IMR-90 (cell line): Measurements from ENCODE around the gene SYMPK. TPM values are rescaled to one million over a fixed set of nuclear protein-coding genes. Genes with fewer than 3 reads are reported as not detected.

ENCODE experiments used
- ATAC-seq: fragments of 200-7000 bp; cut with Tn5 transposase; 2 replicates; pipeline ENCODE4 v1.9.1; 2020; ENCODE audit warnings: low read depth, mild to moderate bottlenecking, moderate library complexity
- BruUV-seq: library from RNA; stranded (reverse); fragments of 400-500 nt; replicated peaks from 2 replicates; lab custom pipeline; 2021; lab: Mats Ljungman, UMichigan
- CTCF ChIA-PET: fragments of 300-600 bp; formaldehyde crosslinking; extraction: SDS; loops from one replicate; lab custom pipeline; 2021; ENCODE audit warnings: antibody characterized with exemption; lab: Yijun Ruan, JAX
- POLR2A ChIA-PET: fragments of 300-600 bp; sonication (Branson Sonifier 250); formaldehyde crosslinking; loops from one replicate; lab custom pipeline; 2022; ENCODE audit warnings: antibody characterized with exemption; ENCODE audit not compliant: unreplicated experiment; lab: Charles Lee
- DNase-seq: peaks from one replicate; pipeline ENCODE4 v3.0.0; 2013
- H2AFZ ChIP-seq: replicated peaks from 2 replicates; pipeline ENCODE3; 2013; ENCODE audit warnings: low read length, mild to moderate bottlenecking; ENCODE audit not compliant: poor library complexity
- H2AK5ac ChIP-seq: 2 replicates; pipeline ENCODE4 v1.6.1; 2013; ENCODE audit warnings: low read depth, low read length, inconsistent platforms
- H2AK9ac ChIP-seq: replicated peaks from 2 replicates; pipeline ENCODE3; 2013; ENCODE audit warnings: mild to moderate bottlenecking, low read depth, low read length, moderate library complexity; ENCODE audit not compliant: poor library complexity
- H2BK120ac ChIP-seq: 2 replicates; pipeline ENCODE4 v1.6.1; 2013; ENCODE audit warnings: low read depth, low read length, inconsistent platforms
- H2BK15ac ChIP-seq: 3 replicates; pipeline ENCODE4 v1.6.1; 2013; ENCODE audit warnings: low read depth, low read length, inconsistent platforms
- H2BK20ac ChIP-seq: 2 replicates; pipeline ENCODE4 v1.6.1; 2013; ENCODE audit warnings: low read depth, mild to moderate bottlenecking, inconsistent platforms, low read length, moderate library complexity
- H2BK5ac ChIP-seq: 2 replicates; pipeline ENCODE4 v1.6.1; 2013; ENCODE audit warnings: mild to moderate bottlenecking, low read depth, low read length, inconsistent platforms; ENCODE audit not compliant: poor library complexity, severe bottlenecking
- H3K14ac ChIP-seq: replicated peaks from 2 replicates; pipeline ENCODE4 v1.6.1; 2013; ENCODE audit warnings: low read depth, low read length, inconsistent platforms
- H3K18ac ChIP-seq: 2 replicates; pipeline ENCODE4 v1.6.1; 2013; ENCODE audit warnings: low read depth, low read length, control low read depth
- H3K23ac ChIP-seq: 2 replicates; pipeline ENCODE4 v1.6.1; 2013; ENCODE audit warnings: low read depth, low read length, inconsistent platforms
- H3K27ac ChIP-seq: 2 replicates; pipeline ENCODE4 v1.5.1; 2013; ENCODE audit warnings: mild to moderate bottlenecking, control low read depth, low read length; ENCODE audit not compliant: insufficient read depth
- H3K27me3 ChIP-seq: 2 replicates; pipeline ENCODE4 v1.6.1; 2013; ENCODE audit warnings: low read length; ENCODE audit not compliant: control insufficient read depth, insufficient read depth
- H3K36me3 ChIP-seq: 2 replicates; pipeline ENCODE4 v1.6.1; 2013; ENCODE audit warnings: low read length, mixed read lengths; ENCODE audit not compliant: control insufficient read depth, insufficient read depth
- H3K4ac ChIP-seq: 2 replicates; pipeline ENCODE4 v1.6.1; 2013; ENCODE audit warnings: low read depth, low read length, inconsistent platforms
- H3K4me1 ChIP-seq: 2 replicates; pipeline ENCODE4 v1.6.1; 2013; ENCODE audit warnings: low read length, mixed read lengths; ENCODE audit not compliant: control insufficient read depth, insufficient read depth
- H3K4me2 ChIP-seq: 2 replicates; pipeline ENCODE4 v1.6.1; 2013; ENCODE audit warnings: low read depth, mild to moderate bottlenecking, control low read depth, low read length, moderate library complexity
- H3K4me3 ChIP-seq: 2 replicates; pipeline ENCODE4 v1.5.1; 2013; ENCODE audit warnings: low read depth, mild to moderate bottlenecking, control low read depth, low read length, moderate library complexity; ENCODE audit not compliant: insufficient read depth
- H3K56ac ChIP-seq: 2 replicates; pipeline ENCODE4 v1.6.1; 2013; ENCODE audit warnings: low read length, inconsistent platforms; ENCODE audit not compliant: insufficient read depth; ENCODE audit errors: extremely low read depth
- H3K79me1 ChIP-seq, 2 experiments: 2 replicates each; pipeline ENCODE4 v1.6.1; 2013; ENCODE audit warnings: low read length in 2 of 2, inconsistent platforms in 1 of 2, low read depth in 1 of 2
- H3K9ac ChIP-seq: 2 replicates; pipeline ENCODE4 v1.6.1; 2013; ENCODE audit warnings: low read depth, low read length, control low read depth
- H3K9me1 ChIP-seq: 2 replicates; pipeline ENCODE4 v1.6.1; 2013; ENCODE audit warnings: low read length, inconsistent platforms; ENCODE audit not compliant: insufficient read depth
- H3K9me3 ChIP-seq: 2 replicates; pipeline ENCODE4 v1.6.1; 2013; ENCODE audit warnings: low read length; ENCODE audit not compliant: control insufficient read depth, insufficient read depth
- H4K20me1 ChIP-seq: 2 replicates; pipeline ENCODE4 v1.6.1; 2013; ENCODE audit warnings: low read length, inconsistent platforms; ENCODE audit not compliant: insufficient read depth
- H4K5ac ChIP-seq: 2 replicates; pipeline ENCODE4 v1.6.1; 2013; ENCODE audit warnings: mild to moderate bottlenecking, low read depth, low read length, control low read depth
- H4K8ac ChIP-seq, 2 experiments: 2 replicates each; pipeline ENCODE4 v1.6.1; 2013; ENCODE audit warnings: low read depth in 2 of 2, low read length in 2 of 2, control low read depth in 1 of 2, inconsistent platforms in 1 of 2
- H4K91ac ChIP-seq: 2 replicates; pipeline ENCODE4 v1.6.1; 2013; ENCODE audit warnings: low read depth, low read length, inconsistent platforms; ENCODE audit not compliant: insufficient read depth
- BHLHE40 ChIP-seq: fragments of 150-350 bp; IDR thresholded peaks from 2 replicates; pipeline ENCODE4 v1.6.1; 2016; ENCODE audit warnings: mild to moderate bottlenecking, low read depth, low read length
- CEBPB ChIP-seq: IDR thresholded peaks from 2 replicates; pipeline ENCODE4 v1.6.1; 2012; ENCODE audit warnings: low read depth, low read length, improper control_type of control experiment
- CHD1 ChIP-seq: IDR thresholded peaks from 2 replicates; pipeline ENCODE4 v1.6.1; 2012; ENCODE audit warnings: low read depth, low read length, improper control_type of control experiment
- ELK1 ChIP-seq: fragments of 150-350 bp; IDR thresholded peaks from 2 replicates; pipeline ENCODE4 v1.6.1; 2016; ENCODE audit warnings: low read depth, mild to moderate bottlenecking, low read length, moderate library complexity, borderline replicate concordance
- FOS ChIP-seq: fragments of 150-350 bp; IDR thresholded peaks from 2 replicates; pipeline ENCODE4 v1.6.1; 2016; ENCODE audit warnings: low read depth, low read length
- MAFK ChIP-seq: IDR thresholded peaks from 2 replicates; pipeline ENCODE4 v1.6.1; 2012; ENCODE audit warnings: low read depth, low read length, improper control_type of control experiment
- MAZ ChIP-seq: IDR thresholded peaks from 2 replicates; pipeline ENCODE4 v1.6.1; 2012; ENCODE audit warnings: low read depth, mild to moderate bottlenecking, low read length, improper control_type of control experiment, moderate library complexity, borderline replicate concordance
- MXI1 ChIP-seq: IDR thresholded peaks from 2 replicates; pipeline ENCODE4 v1.6.1; 2012; ENCODE audit warnings: low read depth, mild to moderate bottlenecking, low read length, moderate library complexity, borderline replicate concordance
- NFE2L2 ChIP-seq: fragments of 150-350 bp; IDR thresholded peaks from 2 replicates; pipeline ENCODE4 v1.6.1; 2016; ENCODE audit warnings: low read depth, mild to moderate bottlenecking, low read length
- POLR2A ChIP-seq: IDR thresholded peaks from 2 replicates; pipeline ENCODE4 v1.6.1; 2012; ENCODE audit warnings: mild to moderate bottlenecking, low read depth, low read length
- RAD21 ChIP-seq: IDR thresholded peaks from 2 replicates; pipeline ENCODE4 v1.6.1; 2012; ENCODE audit warnings: low read length, improper control_type of control experiment
- RCOR1 ChIP-seq: IDR thresholded peaks from 2 replicates; pipeline ENCODE4 v1.6.1; 2012; ENCODE audit warnings: mild to moderate bottlenecking, low read length, improper control_type of control experiment; ENCODE audit not compliant: insufficient replicate concordance
- RFX5 ChIP-seq: IDR thresholded peaks from 2 replicates; pipeline ENCODE4 v1.8.0; 2012; ENCODE audit warnings: low read depth, mild to moderate bottlenecking, low read length, moderate library complexity
- SMC3 ChIP-seq: fragments of 150-350 bp; IDR thresholded peaks from 2 replicates; pipeline ENCODE4 v1.6.1; 2016; ENCODE audit warnings: low read depth, mild to moderate bottlenecking, antibody characterized with exemption, low read length, moderate library complexity
- WGBS, 2 experiments: methylation state at CpG; one replicate each; pipeline versions ENCODE4 v1.1.5 to v1.1.7; 2013; ENCODE audit warnings: missing lambda C conversion rate in 2 of 2; ENCODE audit not compliant: insufficient read length in 1 of 2; ENCODE audit errors: extremely low coverage in 2 of 2; 5-methylcytosine and 5-hydroxymethylcytosine counted together
- dilution Hi-C: fragments of 300-500 bp; cut with HindIII; formaldehyde crosslinking; loops from one replicate; pipeline ENCODE4 v1.14.3; 2018; ENCODE audit warnings: low sequenced_read_pairs; ENCODE audit not compliant: unreplicated experiment
- in situ Hi-C: fragments of 300-500 bp; cut with MboI; formaldehyde crosslinking; loops from 3 replicates; pipeline ENCODE4 v1.14.3; 2019; ENCODE audit warnings: low sequenced_read_pairs, inconsistent platforms, mixed read lengths
- intact Hi-C: fragments of 100-400 bp; cut with micrococcal nuclease; formaldehyde crosslinking; loops from 2 replicates; pipeline ENCODE4 v1.10.0; 2022
- polyA plus RNA-seq, 3 experiments: library from polyadenylated mRNA; depleted of rRNA; stranded (reverse); fragments of >200 nt; gene quantifications; 2 replicates each; pipeline ENCODE4 v1.2.3, GENCODE V29; 2012; ENCODE audit warnings: low replicate concordance in 1 of 3
- total RNA-seq: library from RNA; depleted of rRNA; stranded (reverse); fragments of >200 nt; gene quantifications from 2 replicates; pipeline ENCODE4 v1.2.3, GENCODE V29; 2012

The SYMPK gene
- total and polyA plus RNA-seq, 2 of the 4 experiments (the other 2 are of a cell fraction) = 35.3 to 71.5 TPM

- intact Hi-C loops (no loop called here), dilution Hi-C loops (no loop called here), in situ Hi-C loops (no loop called here)
- Histone ChIP-seq H3K27me3 (no peaks in the 10 kb centered on the region), H2BK20ac (no peak overlapping the region), H3K4me3 (no peak overlapping the region), H2AK9ac (no peak overlapping the region), H4K5ac (no peak overlapping the region), H3K4me1 (no peaks in the 10 kb centered on the region), H3K27ac (no peak overlapping the region), H3K9me1 (no peaks in the 10 kb centered on the region), H3K9me3 (no peaks in the 10 kb centered on the region), H3K4me2 (no peak overlapping the region), H3K4ac (no peak overlapping the region), H2AFZ (no peak overlapping the region), H2AK5ac (no peak overlapping the region), H3K14ac (no peak overlapping the region), H3K23ac (no peak overlapping the region), H3K36me3 (peaks cover 87% of the 10 kb centered on the region), H3K79me1 (peaks cover 0 to 4% of the 10 kb centered on the region in 2 experiments; a peak in 3 of 4 replicates), H4K8ac (no peak overlapping the region), H4K91ac (no peak overlapping the region), H2BK15ac (no peak overlapping the region), H2BK120ac (no peak overlapping the region), H2BK5ac (no peak overlapping the region), H3K18ac (no peak overlapping the region), H3K9ac (no peak overlapping the region), H3K56ac (no peak overlapping the region), H4K20me1 (0 out of 2 replicates have a peak, but pooled peaks cover 7% of the 10 kb centered on the region)
- DNase-seq (no peak), ATAC-seq (no peak)
- CTCF ChIA-PET = interaction anchor here (1.0 kb wide), 1 partner anchor 11 kb away, joined by 4 read pairs; no protein-coding TSS in a partner anchor
- BruUV-seq = no TSS peak
- 92% methylated on average over 6 of the region's 16 CpGs; no CpG with 5 or more reads in 1 of the 2 experiments for WGBS, 2 experiments
- no peak for TF ChIP-seq CEBPB
- TF ChIP-seq NFE2L2 = no peak
- TF ChIP-seq POLR2A = no peak
- TF ChIP-seq RAD21 = no peak
- TF ChIP-seq ELK1 = no peak
- no peak for TF ChIP-seq FOS
- no peak for TF ChIP-seq BHLHE40
- TF ChIP-seq MXI1 = no peak
- no peak for TF ChIP-seq MAFK
- TF ChIP-seq SMC3 = no peak
- no peak for TF ChIP-seq CHD1
- no peak for TF ChIP-seq RFX5
- TF ChIP-seq MAZ = no peak
- no peak for TF ChIP-seq RCOR1
- POLR2A ChIA-PET = no interaction called here
Measured at GRCh38 chr19:45827459-45828093, 35.4 kb downstream of the SYMPK start.
